Kasumi-1 (cell line): ENCODE data around the gene NONO.
"Not testable (repeated sequence)": the region's sequence is repeated elsewhere in the genome, so short reads cannot be mapped to it uniquely, and the experiment has no call there.

Source experiments
- DNase-seq, 2 experiments: peaks; one replicate each; lab custom pipeline; 2025; lab: John Stamatoyannopoulos, UW

Gene NONO

GRCh38 chrX:71283403-71284143 lies at the start of gene NONO:
Gene NONO (plus strand): TSS chrX:71283635. CDS start chrX:71290638, 7,003 bp downstream.
- peak; percentile 92 to 94 for DNase-seq

- no peak for DNase-seq
Measured at GRCh38 chrX:71235482-71235881, 48.0 kb upstream of the NONO start.

- peak; percentile 7 to 10 for DNase-seq
Measured at GRCh38 chrX:71236836-71237235, 46.6 kb upstream of the NONO start.

GRCh38 chrX:71239781-71240180 lies 43.7 kb upstream of the NONO start:
- no peak for DNase-seq

GRCh38 chrX:71241301-71241700 lies 42.1 kb upstream of the NONO start:
- DNase-seq, result no peak

- no peak for DNase-seq
Measured at GRCh38 chrX:71244359-71245128, 38.9 kb upstream of the NONO start.

- no peak for DNase-seq
Measured at GRCh38 chrX:71245159-71245558, 38.3 kb upstream of the NONO start.

- no peak for DNase-seq
Measured at GRCh38 chrX:71250841-71251240, 32.6 kb upstream of the NONO start.

GRCh38 chrX:71251466-71251973 lies 31.9 kb upstream of the NONO start:
- DNase-seq, result peak; percentile 19 to 34

GRCh38 chrX:71252221-71252620 lies 31.2 kb upstream of the NONO start:
- DNase-seq, result no peak

GRCh38 chrX:71253253-71254091 lies 30.0 kb upstream of the NONO start:
- DNase-seq, result peak; percentile 20 to 25

GRCh38 chrX:71254092-71254963 lies 29.1 kb upstream of the NONO start, which contains the start of gene ZMYM3:
Gene ZMYM3 (minus strand): TSS chrX:71254140. CDS start chrX:71253255, 885 bp downstream.
- peak; percentile 63 to 71 for DNase-seq

- DNase-seq, result no peak
Measured at GRCh38 chrX:71256051-71256450, 27.4 kb upstream of the NONO start.

GRCh38 chrX:71256856-71257255 lies 26.6 kb upstream of the NONO start:
- DNase-seq, result no peak

GRCh38 chrX:71268624-71269023 lies 14.8 kb upstream of the NONO start:
- DNase-seq, result not testable (repeated sequence)

- DNase-seq, result no peak
Measured at GRCh38 chrX:71269801-71270395, 13.5 kb upstream of the NONO start.

- DNase-seq, result not testable (repeated sequence)
Measured at GRCh38 chrX:71272313-71272712, 11.1 kb upstream of the NONO start.

- DNase-seq, result not testable (repeated sequence)
Measured at GRCh38 chrX:71281300-71281699, 2.1 kb upstream of the NONO start.

GRCh38 chrX:71282514-71283402 lies 677 bp upstream of the NONO start:
- no peak for DNase-seq

GRCh38 chrX:71285929-71286328 lies 2.5 kb downstream of the NONO start:
- no peak for DNase-seq
